UCSD-AML1 (cell line): ENCODE measurements around the gene CAPN3.
"Not testable (repeated sequence)": the region's sequence is repeated elsewhere in the genome, so short reads cannot be mapped to it uniquely, and the experiment has no call there.

Experiments
- DNase-seq: peaks from one replicate; lab custom pipeline; 2025; ENCODE audit not compliant: unreplicated experiment; lab: John Stamatoyannopoulos, UW

Gene CAPN3

DNA sequence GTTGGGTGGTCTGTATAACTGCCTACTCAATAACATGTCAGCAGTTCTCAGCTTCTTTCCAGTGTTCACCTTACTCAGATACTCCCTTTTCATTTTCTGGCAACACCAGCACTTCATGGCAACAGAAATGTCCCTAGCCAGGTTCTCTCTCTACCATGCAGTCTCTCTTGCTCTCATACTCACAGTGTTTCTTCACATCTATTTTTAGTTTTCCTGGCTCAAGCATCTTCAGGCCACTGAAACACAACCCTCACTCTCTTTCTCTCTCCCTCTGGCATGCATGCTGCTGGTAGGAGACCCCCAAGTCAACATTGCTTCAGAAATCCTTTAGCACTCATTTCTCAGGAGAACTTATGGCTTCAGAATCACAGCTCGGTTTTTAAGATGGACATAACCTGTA, at the start of gene CAPN3:
CAPN3 (plus strand) TSS at position 253 of the 400 bp plus-strand sequence. CDS start 305 bp downstream, outside the sequence.
- DNase-seq, result no peak

DNA sequence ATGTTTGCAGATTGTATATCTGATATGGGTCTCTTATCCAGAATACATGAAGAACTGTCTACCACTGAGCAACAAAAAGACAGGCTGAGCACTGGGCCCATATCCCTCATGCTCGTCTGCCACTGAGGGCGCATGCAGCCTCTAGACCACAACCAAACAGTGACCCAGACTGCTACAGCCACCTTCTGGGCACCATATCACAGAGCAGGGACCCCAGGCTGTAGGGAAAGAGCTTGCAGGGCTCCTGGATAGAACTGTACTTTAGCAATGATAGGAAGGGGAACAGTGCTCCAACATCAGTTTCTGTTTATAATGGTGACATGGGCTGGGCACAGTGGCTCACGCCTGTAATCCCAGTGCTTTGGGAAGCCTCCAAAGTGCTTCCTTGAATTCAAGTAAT, 45.8 kb upstream of the CAPN3 start:
- no peak for DNase-seq

DNA sequence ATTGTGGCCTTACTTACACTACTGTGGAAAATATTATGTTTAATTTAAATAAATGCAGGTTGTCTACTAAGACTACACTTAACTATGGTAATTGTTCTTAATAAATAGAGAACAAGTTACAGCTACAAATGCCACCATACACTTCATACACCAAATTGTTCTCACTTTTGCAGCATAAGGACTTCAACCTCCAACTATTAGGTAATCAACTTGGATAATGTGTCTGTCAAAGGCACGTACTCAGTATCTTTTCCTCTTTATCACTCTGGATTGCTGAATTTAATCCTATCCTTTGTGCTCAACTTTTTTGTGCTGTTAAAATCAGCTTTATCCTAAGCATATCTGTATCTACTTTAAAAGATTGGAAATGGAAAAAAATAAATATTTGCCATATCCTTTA, 44.5 kb upstream of the CAPN3 start:
- no peak for DNase-seq

DNA sequence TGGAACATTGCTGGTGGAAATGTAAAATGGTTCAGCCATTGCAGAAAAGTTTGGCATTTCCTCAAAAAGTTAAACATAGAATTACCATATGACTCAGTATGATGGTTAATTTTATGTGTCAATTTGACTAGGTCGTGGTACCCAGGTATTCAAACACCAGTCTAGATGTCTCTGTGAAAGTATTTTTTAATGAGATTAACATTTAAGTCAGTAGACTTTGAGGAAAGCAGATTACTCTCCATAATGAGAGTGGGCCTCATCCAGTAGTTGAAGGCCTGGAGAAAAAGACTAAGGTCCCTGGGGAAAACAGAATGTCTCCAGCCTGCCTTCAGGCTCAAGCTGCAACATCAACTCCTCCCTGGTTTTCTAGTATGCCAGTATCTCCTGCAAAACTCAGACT, 43.8 kb upstream of the CAPN3 start:
- DNase-seq, result no peak

DNA sequence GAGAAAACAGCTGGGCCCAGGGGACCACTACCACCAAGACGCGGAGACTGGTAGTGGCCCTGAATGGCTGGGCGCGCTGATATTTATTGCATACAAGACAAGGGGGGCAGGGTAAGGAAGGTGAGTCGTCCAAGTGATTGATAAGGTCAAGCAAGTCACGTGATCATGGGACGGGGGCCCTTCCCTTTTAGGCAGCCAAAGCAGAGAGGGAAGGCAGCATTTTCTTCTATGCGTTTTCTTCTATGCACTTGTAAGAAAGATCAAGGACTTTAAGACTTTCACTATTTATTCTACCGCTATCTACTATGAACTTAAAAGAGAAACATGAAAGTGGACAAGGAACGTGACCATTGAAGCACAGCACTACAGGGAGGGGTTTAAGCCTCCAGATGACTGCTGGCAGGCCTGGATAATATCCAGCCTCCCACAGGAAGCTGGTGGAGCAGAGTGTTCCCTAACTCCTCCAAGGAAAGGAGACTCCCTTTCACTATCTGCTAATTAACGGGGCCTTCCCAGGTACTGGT, 43.0 kb upstream of the CAPN3 start:
- DNase-seq, result not testable (repeated sequence)

DNA sequence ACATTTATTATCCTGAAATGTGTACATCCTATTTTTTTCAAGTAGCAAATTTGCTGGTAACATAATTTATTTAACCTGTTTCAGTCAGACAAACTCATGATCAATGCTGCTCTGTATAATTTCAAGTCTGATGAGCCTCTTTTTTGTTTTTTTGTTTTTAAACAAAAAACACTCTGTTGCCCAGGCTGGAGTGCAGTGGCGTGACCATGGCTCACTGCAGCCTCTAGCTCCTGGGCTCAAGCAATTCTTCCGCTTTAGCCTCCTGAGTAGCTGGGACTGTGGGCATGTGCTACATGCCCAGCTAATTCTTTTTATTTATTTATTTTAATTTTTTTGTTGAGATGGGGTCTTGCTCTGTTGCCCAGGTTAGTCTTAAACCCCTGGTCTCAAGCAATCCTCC, 40.1 kb upstream of the CAPN3 start:
- no peak for DNase-seq

DNA sequence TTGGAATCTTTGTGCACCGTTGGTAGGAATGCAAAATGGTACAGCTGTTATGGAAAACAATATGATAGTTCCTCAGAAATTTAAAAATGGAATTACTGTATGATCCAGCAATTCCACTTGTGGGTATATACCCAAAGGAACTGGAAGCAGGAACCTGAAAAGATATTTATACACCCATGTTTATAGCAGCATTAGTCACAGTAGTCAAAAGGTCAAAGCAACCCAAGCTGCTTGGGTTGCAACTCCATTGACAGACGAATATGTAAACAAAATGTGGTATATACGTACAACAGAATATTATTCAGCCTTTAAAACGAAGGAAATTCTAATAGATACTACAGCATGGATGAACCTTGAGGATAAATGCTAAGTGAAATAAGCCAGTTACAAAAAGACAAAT, 35.0 kb upstream of the CAPN3 start:
- DNase-seq, result no peak

DNA sequence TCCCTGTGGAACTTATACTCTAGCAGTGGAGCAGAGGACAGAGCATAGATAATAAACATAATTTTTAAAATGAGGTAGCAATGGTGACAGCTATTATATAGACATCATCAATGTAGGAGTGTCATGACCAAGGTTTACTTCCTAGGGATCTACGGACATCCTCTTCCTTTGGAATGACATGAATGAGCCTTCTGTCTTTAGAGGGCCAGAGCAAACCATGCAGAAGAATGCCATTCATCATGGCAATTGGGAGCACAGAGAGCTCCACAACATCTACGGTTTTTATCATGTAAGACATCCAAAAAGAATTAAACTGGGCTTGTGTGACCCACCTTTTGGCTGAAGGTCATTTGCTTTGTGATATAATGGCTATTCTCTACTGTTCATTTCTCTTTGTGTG, 30.1 kb upstream of the CAPN3 start:
- DNase-seq, result no peak

DNA sequence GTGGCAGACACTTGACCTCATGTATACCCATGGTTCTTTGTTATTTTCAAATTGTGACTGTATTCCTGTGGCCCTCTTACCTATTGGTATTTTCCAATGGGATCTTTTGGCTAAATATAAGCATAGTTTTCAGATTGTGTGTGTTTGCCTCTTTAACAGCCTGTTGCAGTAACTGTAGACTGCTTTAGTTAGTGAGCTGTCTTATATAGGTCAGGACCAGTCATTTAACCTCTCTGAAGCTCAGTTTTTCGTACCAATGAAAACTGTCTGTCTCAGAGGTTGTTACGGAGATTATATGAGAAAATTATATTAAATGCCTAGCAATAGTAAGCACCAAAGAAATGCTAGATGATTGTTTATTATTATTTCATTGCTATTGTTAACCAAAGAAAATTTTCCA, 29.3 kb upstream of the CAPN3 start:
- no peak for DNase-seq

DNA sequence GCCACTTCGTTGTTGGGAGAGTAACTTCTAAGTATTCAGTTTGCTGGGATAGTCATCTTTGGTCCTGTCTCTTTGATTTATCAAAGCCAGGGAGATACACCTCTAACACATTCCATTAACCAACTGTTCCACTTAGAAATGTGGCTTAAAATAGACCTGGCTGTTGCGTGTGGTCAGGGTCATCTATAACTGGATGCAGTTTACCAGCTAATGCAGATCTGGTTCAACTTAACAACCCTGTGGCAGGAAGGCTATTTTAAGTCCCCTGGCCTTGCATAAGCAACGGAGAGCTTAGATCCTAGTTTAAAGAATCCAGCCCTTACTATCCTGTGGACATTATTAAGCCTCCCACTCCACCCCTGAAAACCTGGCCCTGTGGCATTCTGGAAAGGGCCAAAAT, 28.1 kb upstream of the CAPN3 start:
- DNase-seq, result no peak

DNA sequence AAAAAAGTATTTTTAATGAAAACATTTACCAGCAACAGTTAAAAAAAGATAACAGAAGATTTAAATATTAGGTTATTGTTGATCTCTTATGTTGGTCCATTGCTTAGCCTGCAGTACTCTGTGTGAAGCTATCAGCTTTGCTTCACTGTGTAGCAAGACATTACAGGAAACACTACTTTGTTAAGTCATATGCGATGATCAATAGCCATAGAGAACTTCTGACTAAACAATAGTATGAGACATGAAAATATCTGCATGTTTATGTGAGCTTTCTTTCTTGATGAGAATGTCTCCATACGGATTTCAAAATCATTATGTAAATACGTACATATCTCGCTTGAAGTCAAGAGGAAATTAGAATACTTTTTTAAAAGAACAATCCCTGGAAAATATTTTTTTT, 27.0 kb upstream of the CAPN3 start:
- DNase-seq, result no peak

DNA sequence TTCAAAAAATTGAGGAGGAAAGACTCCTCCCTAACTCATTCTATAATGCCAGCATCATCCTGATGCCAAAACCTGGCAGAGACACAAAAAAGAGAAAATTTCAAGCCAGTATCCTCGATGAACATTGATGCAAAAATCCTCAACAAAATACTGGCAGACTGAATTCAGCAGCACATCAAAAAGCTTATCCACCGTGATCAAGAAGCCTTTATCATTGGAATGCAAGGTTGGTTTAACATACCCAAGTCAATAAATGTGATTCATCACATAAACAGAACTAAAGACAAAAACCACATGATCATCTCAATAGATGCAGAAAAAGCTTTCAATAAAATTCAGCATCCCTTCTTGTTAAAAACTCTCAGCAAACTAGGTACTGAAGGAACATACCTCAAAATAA, 24.2 kb upstream of the CAPN3 start:
- no peak for DNase-seq

DNA sequence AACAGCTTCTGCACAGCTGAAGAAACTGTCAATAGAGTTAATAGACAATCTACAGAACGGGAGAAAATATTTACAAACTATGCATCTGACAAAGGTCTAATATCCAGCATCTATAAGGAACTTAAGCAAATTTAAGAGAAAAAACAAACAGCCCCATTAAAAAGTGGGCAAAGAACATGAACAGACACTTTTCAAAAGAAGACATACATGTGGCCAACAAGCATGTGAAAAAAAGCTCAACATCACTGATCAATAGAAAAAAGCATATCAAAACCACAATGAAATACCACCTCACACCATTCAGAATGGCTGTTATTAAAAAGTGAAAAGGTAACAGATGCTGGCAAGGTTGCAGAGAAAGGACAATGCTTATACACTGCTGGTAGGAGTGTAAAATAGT, 22.7 kb upstream of the CAPN3 start:
- not testable (repeated sequence) for DNase-seq

DNA sequence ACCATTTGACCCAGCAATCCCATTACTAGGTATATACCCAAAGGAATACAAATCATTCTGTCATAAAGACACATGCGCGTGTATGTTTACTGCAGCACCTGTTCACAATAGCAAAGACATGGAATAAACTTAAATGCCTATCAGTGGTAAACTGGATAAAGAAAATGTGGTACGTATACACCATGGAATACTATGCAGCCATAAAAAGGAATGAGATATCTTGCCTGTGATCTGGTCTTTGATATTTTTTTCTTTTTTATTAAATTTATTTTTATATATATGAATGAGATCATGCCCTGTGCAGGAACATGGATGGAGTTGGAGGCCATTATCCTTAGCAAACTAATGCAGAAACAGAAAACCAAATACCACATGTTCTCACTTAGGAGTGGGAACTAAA, 22.2 kb upstream of the CAPN3 start:
- not testable (repeated sequence) for DNase-seq

DNA sequence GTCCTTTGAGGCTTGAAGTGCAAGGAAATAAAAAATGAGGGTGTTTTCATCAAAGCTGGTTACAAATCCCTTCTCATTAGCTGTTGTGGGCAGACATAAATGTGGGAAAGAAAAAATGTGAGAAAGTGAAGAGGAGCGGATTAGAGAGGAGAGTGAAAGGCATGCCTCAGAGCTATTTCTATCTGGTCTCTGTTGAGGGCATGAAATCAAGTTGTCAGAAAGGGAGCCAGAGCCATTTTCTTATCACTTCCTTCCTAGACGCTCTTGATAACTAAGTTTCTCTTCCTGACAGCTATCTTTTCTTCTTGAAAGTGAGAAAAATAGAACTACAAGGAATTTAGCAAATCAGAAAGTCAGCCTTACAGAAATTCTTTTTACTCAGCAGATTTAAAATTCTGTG, 20.8 kb upstream of the CAPN3 start:
- DNase-seq, result no peak

DNA sequence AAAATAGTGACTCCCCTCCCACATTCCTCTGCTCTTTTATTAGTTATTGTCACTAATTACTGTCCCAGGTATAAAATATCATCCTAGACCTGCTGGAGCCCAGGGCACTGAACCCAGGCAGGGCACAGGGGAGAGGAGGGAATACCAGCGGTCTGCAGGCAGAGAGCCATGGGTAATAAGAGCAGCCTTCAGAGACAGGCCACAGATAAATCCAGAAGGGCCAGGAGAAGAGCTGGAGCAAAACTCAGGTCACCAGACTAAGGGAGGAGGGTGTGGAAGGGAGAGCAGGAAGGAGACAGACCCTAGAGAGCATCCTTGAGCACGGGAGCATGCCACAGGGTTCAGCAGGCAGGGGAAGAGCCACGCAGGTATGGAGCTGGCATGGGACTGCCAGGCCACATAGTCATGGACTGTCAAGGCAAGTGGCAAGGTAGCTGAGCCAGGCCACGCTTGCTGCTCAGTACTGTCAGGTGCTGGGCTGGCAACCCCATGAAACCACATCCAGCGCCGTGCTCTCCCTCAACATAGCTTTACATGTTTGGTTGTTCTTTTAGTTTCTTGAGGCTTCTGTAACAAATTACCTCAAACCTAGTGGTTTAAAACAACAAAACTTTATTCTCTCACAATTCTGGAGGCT, 15.6 kb upstream of the CAPN3 start:
- no peak for DNase-seq

DNA sequence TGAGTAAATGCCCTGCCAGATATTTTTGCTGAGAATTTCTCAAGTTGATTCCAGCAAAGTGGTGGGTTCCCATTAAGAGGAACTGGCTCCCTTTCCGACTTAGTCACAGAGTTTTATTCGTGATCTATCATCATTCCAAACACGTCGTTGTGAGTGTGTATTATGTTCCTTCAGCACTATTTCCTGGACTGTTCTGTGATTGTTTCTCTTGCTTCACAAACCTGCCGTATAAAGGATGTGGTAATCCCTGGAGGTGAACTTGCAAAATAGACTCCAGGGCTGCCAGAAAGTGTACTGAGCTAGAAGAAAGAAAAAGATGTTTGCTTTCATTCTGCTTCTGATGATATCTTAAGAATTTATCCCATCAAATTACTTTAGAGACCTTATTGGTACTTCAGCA, 14.5 kb upstream of the CAPN3 start:
- no peak for DNase-seq

DNA sequence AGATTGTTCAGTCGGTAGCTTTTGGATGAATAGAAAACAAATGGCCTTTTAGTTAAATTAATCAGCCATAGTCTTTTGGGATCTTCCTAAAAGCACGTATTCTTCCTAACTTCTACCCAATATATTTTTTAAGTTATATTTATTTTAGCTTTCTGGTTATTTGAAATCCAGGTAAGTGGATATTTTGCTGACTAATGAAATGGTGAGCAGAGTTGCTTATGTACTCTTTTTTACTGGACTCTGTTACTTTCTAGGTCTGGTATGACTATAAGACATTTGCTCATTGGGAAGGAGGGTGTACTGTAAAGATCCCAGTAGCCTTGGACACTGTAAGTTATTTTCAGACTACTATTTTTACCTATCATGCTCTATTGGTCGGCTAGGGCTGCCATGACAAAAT, 13.8 kb upstream of the CAPN3 start:
- no peak for DNase-seq

DNA sequence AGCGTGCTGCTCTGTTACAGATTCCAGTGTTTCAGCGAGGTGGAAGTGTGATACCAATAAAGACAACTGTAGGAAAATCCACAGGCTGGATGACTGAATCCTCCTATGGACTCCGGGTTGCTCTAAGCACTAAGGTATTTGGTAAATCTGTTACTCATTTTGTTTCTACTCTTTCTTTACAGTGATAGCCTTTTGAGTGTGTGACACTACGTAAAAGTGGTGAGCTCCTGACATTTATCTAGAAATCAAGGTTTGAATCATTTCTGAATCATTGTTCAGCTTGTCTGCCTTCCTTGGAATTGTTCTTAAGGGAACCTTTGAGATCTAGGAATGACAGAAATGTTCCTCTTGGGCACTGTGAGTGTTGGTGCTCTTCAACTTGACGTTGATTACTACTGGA, 11.2 kb upstream of the CAPN3 start:
- DNase-seq, result no peak

DNA sequence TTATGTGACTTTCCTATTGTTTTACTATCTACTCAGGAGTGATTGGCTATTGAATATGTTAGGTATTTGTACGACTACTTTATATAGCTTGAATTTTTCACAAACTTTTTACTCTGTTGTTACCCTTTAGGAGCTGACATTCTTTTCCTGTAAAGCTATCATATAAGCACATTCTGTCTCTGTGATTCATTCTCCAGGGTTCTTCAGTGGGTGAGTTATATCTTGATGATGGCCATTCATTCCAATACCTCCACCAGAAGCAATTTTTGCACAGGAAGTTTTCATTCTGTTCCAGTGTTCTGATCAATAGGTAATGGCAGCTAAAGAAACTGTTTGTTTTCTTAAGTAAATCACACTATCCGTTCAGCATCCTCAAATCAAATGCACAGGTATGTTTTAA, 10.1 kb upstream of the CAPN3 start:
- no peak for DNase-seq

DNA sequence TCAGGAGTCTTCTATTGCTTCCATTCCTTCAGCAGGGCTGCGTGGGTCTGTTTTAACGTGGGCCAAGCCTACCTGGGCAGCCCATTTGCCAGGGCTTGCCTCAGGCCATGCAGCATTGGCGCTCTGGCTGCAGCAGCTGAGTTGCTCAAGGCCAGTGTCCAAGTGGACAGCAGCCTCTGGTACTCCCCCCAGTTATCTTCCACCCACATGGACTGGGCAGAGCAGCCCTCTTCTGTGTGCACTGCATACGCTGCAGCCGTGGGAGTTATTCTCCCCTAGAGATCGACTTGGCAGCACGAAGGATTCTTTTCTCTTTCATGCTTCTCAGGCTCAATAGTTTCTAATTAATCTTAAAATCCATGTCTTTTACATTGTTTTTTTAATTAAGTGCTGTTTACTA, 6.9 kb upstream of the CAPN3 start:
- DNase-seq, result no peak

DNA sequence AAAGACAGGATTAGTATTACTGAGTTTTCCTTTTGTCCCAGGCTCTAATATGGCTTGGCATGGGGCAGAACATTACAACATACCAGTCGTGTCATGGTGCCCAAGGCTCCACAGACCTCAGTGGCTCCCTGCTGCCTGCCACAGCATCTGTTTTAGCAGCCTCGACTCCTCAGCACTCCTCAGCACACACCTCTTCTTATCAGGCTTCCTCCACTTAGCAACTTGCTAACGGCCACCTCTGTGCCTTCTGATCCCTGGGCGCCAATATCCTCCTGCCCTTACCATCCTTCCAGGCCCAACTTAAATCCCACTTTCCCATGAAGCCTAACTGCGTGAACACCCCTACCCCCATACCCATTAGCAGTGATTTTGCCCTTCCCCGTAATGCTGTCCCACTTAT, 6.2 kb upstream of the CAPN3 start:
- DNase-seq, result no peak

DNA sequence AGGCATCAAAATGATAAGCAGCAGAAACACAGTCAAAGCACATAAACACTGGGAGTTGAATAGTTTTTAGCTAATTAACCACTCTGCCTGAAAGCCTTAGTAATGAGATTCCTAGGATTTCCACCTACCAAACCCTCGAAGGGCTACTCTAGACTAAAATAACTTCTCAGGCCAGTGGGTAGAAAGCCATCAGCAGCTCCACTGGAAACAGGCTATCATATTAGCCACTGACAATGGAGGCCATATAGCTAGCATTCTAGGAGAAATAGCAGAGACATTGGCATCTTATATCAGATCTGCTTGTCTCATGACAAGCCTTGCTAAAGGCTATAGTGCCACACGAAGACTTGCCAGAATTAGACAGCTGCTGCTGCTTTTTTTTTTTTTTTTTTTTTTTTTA, 4.5 kb upstream of the CAPN3 start:
- no peak for DNase-seq
